A549 treated with CORT108297 at 1 μM for 4 hours (cell line): ENCODE measurements around the gene TPK1. TPM values are rescaled to one million over a fixed set of nuclear protein-coding genes. Genes with fewer than 3 reads are reported as not detected.

Source experiments
- total RNA-seq: library from RNA; stranded (reverse); fragments of 200-300 nt; extraction: Qiagen RNA extraction; gene quantifications from 5 replicates; pipeline ENCODE4 v1.2.3, GENCODE V29; 2022

Gene TPK1
- 2.5 to 3.7 TPM (median 2.6 TPM) in 5 replicates for total RNA-seq

GRCh38 chr7:144835652-144836544 lies at the start of gene TPK1:
TPK1 (minus strand) TSS chr7:144836053; CDS start chr7:144835602, 451 bp downstream.

GRCh38 chr7:144403649-144404061 lies 432.2 kb downstream of the TPK1 start, which contains the start of gene NOBOX:
NOBOX (minus strand) TSS chr7:144403693.

